AG04449 (cell line): Measurements from ENCODE around the gene CASQ2.

Experiments
- CTCF ChIA-PET: fragments of 350-600 bp; formaldehyde crosslinking; extraction: SDS; loops from one replicate; lab custom pipeline; 2021; ENCODE audit warnings: antibody characterized with exemption; lab: Yijun Ruan, JAX
- POLR2A ChIA-PET: fragments of 400-600, 350-600 bp; formaldehyde crosslinking; extraction: SDS; loops from one replicate; lab custom pipeline; 2020; ENCODE audit warnings: antibody characterized with exemption, inconsistent platforms; lab: Yijun Ruan, JAX
- DNase-seq: peaks from one replicate; pipeline ENCODE4 v3.0.0-alpha.2; 2010; ENCODE audit warnings: low read depth, low spot score
- H3K4me3 ChIP-seq: 2 replicates; pipeline ENCODE4 v1.5.1; 2011; ENCODE audit warnings: low read depth, mild to moderate bottlenecking, control low read depth, low read length
- CTCF ChIP-seq: IDR thresholded peaks from one replicate; pipeline ENCODE4 v1.5.1; 2011; ENCODE audit warnings: mild to moderate bottlenecking, moderate library complexity, low read length, control low read depth, inconsistent platforms; ENCODE audit not compliant: insufficient read depth; ENCODE audit errors: missing control alignments

Gene CASQ2

GRCh38 chr1:115753361-115753760 lies 15.2 kb downstream of the CASQ2 start:
- DNase-seq, result no peak
- TF ChIP-seq CTCF, result no peak
- no peak overlapping the region for H3K4me3 ChIP-seq
- CTCF ChIA-PET, result interaction anchor here (0.6 to 2.4 kb wide), 3 partner anchors 12 to 71 kb away, joined by 3 to 6 read pairs (median 3); no protein-coding TSS in a partner anchor
- POLR2A ChIA-PET, result no interaction called here

GRCh38 chr1:115748401-115749150 lies 19.9 kb downstream of the CASQ2 start:
- TF ChIP-seq CTCF, result no peak
- no peak for DNase-seq
- CTCF ChIA-PET, result no interaction called here
- POLR2A ChIA-PET, result no interaction called here
- H3K4me3 ChIP-seq, result no peak overlapping the region

GRCh38 chr1:115746021-115746690 lies 22.4 kb downstream of the CASQ2 start:
- ChIA-PET POLR2A (no interaction called here), CTCF (no interaction called here)
- DNase-seq, result no peak
- H3K4me3 ChIP-seq, result no peak overlapping the region
- no peak for TF ChIP-seq CTCF

GRCh38 chr1:115744646-115745275 lies 23.8 kb downstream of the CASQ2 start:
- no peak overlapping the region for H3K4me3 ChIP-seq
- no peak for DNase-seq
- POLR2A ChIA-PET, result no interaction called here
- CTCF ChIA-PET, result interaction anchor here (0.9 kb wide), 1 partner anchor 38 kb away, joined by 3 read pairs; no protein-coding TSS in a partner anchor
- TF ChIP-seq CTCF, result no peak

- CTCF ChIA-PET, result interaction anchor here (2.7 kb wide), 1 partner anchor 35 kb away, joined by 11 read pairs; no protein-coding TSS in a partner anchor
- no peak for TF ChIP-seq CTCF
- DNase-seq, result no peak
- H3K4me3 ChIP-seq, result no peak overlapping the region
- POLR2A ChIA-PET, result no interaction called here
These were observed 27.7 kb downstream of the CASQ2 start for GRCh38 chr1:115740811-115741210.

- DNase-seq, result no peak
- ChIA-PET CTCF (interaction anchor here (1.1 to 1.5 kb wide), 2 partner anchors 26 to 39 kb away, joined by 4 read pairs; no protein-coding TSS in a partner anchor), POLR2A (no interaction called here)
- TF ChIP-seq CTCF, result no peak
- no peak overlapping the region for H3K4me3 ChIP-seq
These were observed 36.2 kb downstream of the CASQ2 start for GRCh38 chr1:115732316-115732715.
